Activated CD8-positive, alpha-beta memory T cell treated with anti-CD3 and anti-CD28 coated beads for 48 hours (primary cell): ENCODE results near the gene TRIP10.
"Not testable (repeated sequence)": the region's sequence is repeated elsewhere in the genome, so short reads cannot be mapped to it uniquely, and the experiment has no call there.

Experiments
- DNase-seq, 3 experiments: peaks; one replicate each; pipeline ENCODE4 v3.0.0-alpha.2; 2020; ENCODE audit warnings: low read depth in 2 of 3, low spot score in 2 of 3

The TRIP10 gene

DNA sequence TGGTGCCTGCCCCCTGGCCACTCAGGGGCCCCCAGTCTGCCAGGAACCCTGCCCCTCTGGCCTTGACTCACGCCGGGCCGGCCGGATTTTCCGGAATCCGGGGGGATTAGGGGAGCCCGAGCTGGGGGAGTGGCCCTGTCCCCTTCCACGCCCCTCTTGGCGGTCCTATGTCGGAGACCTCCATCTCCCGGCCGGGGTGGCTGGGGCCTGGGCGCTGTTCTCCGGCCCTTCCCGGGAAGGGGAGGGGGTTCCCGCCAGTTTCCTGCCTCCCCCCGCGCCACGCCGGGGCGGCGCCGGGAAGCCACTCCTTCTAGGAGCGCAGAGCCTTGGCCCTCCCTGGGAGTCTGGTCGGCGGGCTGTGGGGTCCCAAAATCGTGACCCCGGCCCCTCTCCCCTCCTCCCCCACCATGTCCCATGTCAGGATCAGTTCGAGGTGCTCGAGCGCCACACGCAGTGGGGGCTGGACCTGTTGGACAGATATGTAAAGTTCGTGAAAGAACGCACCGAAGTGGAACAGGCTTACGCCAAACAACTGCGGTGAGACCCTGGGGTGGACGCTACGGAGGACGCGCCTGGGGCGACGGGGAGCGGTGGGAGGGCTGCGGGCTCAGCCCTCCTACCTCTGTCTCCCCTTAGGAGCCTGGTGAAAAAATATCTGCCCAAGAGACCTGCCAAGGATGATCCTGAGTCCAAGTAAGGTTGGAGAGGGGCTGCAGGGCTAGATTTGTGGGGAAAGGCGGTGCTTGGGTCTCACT, 1.3 kb downstream of the TRIP10 start:
- peak in 1 of 3 experiments; percentile 17 for DNase-seq

DNA sequence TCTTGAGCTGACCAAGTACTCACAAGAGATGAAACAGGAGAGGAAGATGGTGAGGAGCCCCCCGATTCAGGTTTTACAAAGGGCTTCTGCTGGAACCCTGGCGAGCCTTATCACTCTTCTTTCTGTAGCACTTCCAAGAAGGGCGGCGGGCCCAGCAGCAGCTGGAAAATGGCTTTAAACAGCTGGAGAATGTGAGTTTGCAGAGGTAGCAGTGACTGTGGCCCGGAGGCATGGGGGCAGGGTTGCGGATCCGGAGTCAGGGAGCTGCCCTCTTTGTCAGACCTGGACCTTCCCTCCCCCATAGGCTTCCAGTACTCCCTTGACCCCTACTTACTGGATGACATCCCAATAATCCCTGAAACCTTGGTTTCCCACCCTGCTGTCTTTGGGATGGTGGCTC, 3.6 kb downstream of the TRIP10 start:
- DNase-seq: no peak

- DNase-seq: no peak
Observed at GRCh38 chr19:6743714-6744380, 4.4 kb downstream of the TRIP10 start.

- no peak for DNase-seq
Observed at GRCh38 chr19:6744381-6745301, 5.2 kb downstream of the TRIP10 start.

DNA sequence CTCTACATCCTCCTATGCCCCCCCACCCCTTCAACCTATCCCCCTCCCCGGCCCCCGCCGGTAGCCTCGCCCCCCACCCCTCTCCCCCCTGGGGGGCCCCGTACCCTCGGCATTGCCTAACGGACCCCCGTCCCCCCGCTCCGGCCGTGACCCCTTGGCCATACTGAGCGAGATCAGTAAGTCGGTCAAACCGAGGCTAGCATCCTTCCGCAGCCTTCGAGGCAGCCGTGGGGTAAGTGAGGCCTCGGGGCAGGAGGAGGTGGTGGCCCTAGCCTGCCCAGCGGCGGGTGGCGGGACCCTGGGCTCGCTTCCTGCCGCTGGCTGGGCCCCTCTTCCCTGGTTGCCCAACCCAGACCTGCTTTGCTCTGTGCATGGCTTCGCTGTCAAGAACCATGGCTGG, 6.5 kb downstream of the TRIP10 start:
- DNase-seq: no peak

DNA sequence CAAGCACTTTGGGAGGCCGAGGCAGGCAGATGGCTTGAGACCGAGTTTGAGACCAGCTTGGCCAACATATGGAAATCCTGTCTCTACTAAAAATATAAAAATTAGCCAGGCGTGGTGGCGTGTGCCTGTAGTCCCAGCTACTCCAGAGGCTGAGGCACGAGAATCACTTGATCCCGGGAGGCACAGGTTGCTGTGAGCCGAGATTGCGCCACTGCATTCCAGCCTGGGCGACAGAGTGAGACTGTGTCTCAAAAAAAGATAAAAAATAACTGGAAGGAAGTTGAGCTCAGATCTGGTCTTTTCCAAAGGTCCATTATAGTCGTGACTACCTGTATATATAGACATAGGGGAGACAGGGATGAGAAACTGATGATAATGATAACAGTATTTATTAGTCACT, 9.1 kb downstream of the TRIP10 start:
- not testable (repeated sequence) for DNase-seq

- DNase-seq: no peak
Observed at GRCh38 chr19:6750062-6750461, 10.6 kb downstream of the TRIP10 start.

- DNase-seq: no peak
Observed at GRCh38 chr19:6751189-6751588, 11.7 kb downstream of the TRIP10 start.

DNA sequence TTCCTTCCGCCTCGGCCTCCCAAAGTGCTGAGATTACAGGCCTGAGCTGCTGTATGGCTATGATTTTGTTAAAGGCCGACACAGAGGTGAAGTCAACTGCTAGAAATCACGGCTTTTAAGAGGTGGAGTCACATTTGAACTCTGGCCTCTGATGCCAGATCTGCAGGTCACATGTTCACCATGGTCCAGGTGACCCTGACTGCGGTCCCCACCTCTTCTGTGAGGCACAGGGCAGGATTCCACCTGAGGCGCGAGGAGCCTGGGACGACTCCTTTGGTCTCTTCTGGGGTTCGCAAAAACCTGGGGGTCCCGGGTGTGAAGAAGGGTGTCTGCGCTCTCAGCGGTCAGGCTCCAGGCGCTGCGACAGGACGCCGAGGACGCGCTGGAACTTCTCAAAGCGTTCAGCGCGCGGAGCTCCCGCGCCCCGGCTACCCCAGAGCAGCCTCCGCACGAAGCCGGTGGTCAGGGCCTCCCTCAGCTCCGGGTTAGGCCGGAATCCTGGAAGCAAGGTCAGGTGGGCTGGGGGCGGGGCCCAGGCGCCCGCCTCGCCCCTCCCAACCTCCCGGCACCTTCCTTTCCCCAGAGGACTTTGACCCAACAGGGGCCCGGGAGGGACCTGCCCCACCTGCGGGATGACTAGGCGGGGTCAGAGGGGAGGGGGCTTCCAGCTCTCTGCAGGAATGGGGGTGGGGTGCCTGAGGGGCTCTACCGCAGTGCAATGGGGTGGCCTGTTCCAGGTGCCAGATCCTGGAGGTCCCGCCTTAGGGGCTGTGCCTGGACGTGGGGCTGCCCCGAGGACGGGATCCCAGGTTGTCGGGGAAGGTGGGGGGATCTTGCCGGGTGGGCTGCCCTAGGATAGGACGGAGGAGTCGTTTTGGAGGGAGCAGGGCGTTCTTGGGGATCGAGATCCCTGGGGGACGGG, 13.0 kb downstream of the TRIP10 start:
- no peak for DNase-seq

DNA sequence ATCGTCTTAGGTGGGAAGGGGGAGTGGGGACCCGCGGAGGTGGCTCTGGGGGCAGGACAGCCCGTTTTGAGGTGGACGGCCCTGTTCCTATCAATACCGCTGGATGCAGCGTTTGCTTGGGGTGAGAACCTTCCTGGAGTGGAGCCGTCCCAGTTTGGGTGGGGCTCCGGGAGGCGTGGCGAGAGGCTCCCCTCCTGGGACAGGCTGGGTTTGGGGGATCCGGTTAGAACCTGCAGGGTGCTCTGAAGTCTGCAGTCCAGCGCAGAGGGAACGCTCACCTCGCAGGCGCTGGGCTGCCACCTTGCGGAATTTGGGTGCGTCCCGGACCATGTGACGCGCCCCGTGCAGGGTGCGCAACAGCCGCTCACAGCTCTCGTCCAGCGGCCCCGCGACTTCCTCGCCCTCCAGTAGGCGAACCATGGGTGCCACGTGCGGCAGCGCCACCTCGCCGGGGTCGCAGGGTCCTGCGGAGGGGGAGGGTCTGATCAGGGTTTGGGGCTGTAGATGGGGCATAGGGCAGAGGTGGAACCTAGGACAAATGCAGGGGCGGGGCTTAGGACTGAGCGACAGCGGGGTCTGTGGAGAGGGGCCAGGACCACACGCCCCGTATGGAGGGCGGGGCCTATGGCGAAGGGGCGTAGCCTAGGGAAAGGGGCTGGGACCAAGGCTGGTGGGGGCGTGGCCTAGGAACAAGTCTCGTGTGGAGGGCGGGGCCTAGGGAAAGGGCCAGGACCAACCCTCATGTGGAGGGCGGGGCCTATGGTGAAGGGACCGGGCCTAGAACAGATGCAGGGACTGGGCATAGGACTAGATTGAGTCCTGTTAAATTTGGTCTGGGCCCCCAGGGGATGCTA, 13.9 kb downstream of the TRIP10 start:
- peak; percentile 59 to 71 (median 62) for DNase-seq

GRCh38 chr19:6754136-6754535, 14.7 kb downstream of the TRIP10 start:
- no peak for DNase-seq

- no peak for DNase-seq
Observed at GRCh38 chr19:6754653-6755463, 15.4 kb downstream of the TRIP10 start.

- no peak for DNase-seq
Observed at GRCh38 chr19:6760606-6761005, 21.1 kb downstream of the TRIP10 start.

DNA sequence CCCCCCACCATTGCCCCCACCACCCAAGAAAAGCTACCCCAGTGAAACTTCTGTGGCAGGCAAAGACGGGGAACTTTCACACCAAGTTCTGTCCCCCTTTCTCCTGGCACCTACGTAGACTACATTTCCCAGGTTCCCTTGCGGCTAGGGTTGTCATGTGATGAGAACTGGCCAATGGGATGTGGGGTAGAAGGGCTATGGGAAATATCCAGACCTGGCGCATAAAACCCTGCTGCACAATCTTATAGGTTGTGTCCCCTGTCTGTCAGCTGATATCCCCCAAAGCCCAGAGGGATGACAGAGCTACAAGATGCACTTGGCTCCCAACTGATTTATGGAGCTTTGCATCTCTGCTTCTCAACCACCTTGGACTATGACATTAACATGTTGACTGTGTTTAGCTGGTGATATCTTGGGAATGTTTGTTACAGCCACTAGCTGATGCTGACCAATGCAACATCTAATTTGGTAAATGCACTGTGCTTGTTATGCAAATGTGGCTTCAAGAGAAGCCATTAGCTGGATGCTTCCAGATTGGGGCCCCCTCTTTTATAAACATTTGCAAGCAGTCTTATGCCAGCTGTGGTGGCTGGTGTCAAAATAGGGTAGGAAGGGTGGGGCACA, 21.7 kb downstream of the TRIP10 start:
- DNase-seq: no peak

DNA sequence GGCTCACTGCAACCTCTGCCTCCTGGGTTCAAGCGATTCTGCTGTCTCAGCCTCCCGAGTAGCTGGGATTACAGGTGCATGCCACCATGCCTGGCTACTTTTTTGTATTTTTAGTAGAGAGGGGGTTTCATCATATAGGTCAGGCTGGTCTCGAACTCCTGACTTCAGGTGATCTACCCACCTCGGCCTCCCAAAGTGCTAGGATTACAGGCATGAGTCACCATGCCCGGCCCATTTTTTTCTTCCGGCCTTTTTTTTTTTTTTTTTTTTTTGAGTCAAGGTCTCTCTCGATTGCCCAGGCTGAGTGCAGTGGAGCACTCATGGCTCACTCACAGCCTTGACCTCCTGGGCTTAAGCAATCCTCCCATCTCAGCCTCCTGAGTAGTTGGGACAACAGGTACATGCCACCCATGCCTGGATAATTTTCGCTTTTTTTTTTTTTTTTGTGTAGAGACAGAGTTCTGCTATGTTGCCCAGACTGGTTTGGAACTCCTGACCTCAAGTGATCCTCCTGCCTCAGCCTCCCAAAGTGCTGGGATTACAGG, 22.8 kb downstream of the TRIP10 start:
- DNase-seq: not testable (repeated sequence)

DNA sequence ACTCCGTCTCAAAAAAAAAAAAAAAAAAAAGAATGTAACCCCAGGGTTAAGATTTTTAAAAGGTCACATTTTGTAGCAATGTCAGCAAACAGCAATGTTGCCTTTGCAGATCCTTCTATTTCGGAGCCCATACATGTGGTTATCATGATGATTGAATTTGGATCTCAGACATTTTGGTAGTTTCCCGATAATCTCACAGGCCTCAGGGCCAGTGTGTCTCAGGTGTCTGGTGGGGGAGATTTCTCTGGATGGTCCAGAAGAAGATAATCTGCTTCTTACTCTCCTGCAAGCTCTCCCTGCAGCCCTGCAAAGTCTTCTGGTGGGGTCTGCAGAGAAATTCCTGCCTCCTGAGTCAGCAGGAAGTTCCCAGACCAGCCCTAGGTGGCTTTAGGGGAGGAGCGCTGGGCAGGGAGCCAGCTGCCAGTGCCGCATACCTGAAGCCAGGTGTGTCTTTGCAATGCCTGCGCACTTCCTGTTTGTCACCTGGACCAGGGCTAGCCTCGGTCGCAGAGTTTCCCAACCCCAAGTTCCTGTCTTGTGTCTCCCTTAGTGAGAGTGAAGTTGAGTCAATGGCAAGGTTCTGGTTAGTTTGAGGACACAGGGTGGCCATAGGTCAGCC, 26.4 kb downstream of the TRIP10 start:
- DNase-seq: no peak

DNA sequence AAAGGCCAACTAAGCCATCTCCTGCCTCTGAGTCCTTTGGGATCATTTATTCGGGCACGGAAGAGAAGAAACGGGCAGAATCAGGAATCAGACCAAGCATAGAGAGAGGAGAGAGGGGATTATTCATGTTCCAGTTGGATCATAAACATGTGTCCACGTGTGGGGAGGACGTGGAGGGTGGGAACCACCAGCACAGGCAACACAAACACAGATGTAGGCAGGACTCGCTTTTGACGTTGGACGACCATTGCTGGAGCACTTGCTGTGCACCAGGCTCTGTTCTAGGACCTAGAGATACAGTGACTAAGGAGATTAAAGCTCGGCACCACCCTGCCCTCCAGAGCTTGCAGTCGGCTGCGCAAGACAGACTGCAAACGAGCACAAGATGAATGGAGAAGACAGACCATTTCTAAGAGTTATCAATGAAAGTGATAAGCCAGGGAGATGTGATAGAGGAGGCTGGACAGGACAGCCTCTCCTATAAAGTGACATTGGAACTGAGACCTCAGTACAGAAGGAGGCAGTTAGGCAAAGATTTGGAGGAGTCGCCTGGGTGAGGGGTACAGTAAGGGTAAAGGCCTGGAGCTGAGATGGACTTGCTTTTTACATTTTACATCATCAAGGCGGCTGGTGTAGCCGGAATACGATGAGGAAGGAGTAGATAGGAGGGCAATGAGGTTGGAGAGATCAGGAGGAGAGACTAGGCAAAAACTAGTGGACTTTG, 27.0 kb downstream of the TRIP10 start:
- DNase-seq: no peak
